Endothelial cell of umbilical vein (primary cell): ENCODE results near the gene RFNG. TPM values are rescaled to one million over a fixed set of nuclear protein-coding genes. Genes with fewer than 3 reads are reported as not detected.

Experiments used
- BruUV-seq: library from RNA; stranded (reverse); fragments of 400-500 nt; replicated peaks from 2 replicates; lab custom pipeline; 2021; lab: Mats Ljungman, UMichigan
- CTCF ChIA-PET: fragments of 300-600, 350-600 bp; sonication (Branson Sonifier 250); formaldehyde crosslinking; loops from one replicate; lab custom pipeline; 2021; ENCODE audit warnings: antibody characterized with exemption, inconsistent platforms; lab: Charles Lee
- POLR2A ChIA-PET: fragments of 300-600, 350-600 bp; sonication (Branson Sonifier 250); formaldehyde crosslinking; loops from one replicate; lab custom pipeline; 2021; ENCODE audit warnings: antibody characterized with exemption, inconsistent platforms; lab: Charles Lee
- DNase-seq: peaks from one replicate; pipeline ENCODE4 v3.0.0-alpha.2; 2011; ENCODE audit warnings: low read depth, low spot score
- FAIRE-seq: peaks from 2 replicates; lab custom pipeline; 2011; peaks lifted over from hg19 to GRCh38; lab: Jason Lieb, UNC
- H2AFZ ChIP-seq: 2 replicates; pipeline ENCODE4 v1.6.0; 2012; ENCODE audit warnings: low read depth, low read length, control low read depth, inconsistent platforms
- H3K27ac ChIP-seq: 2 replicates; pipeline ENCODE4 v1.5.1; 2011; ENCODE audit warnings: low read depth, mild to moderate bottlenecking, control low read depth, low read length, moderate library complexity; ENCODE audit not compliant: insufficient read depth
- H3K27me3 ChIP-seq, 2 experiments: 2 replicates each; pipeline versions ENCODE4 v1.6.0 to v1.6.1; 2011; ENCODE audit warnings: low read length in 2 of 2, mixed read lengths in 1 of 2; ENCODE audit not compliant: control insufficient read depth in 2 of 2, insufficient read depth in 2 of 2
- H3K36me3 ChIP-seq, 2 experiments: 2 replicates in 1 of 2; 3 replicates in 1 of 2; pipeline ENCODE4 v1.5.1; 2011; ENCODE audit warnings: low read length in 2 of 2, mild to moderate bottlenecking in 1 of 2, moderate library complexity in 1 of 2; ENCODE audit not compliant: control insufficient read depth in 2 of 2, insufficient read depth in 2 of 2; ENCODE audit errors: extremely low read depth in 1 of 2
- H3K4me1 ChIP-seq: 3 replicates; pipeline ENCODE4 v1.5.1; 2011; ENCODE audit warnings: mild to moderate bottlenecking, low read length; ENCODE audit not compliant: control insufficient read depth, insufficient read depth; ENCODE audit errors: extremely low read depth
- H3K4me2 ChIP-seq: 2 replicates; pipeline ENCODE4 v1.6.1; 2011; ENCODE audit warnings: low read length, control low read depth, mixed read lengths; ENCODE audit not compliant: insufficient read depth
- H3K4me3 ChIP-seq, 3 experiments: fragments of 200-600 bp in 1 of 3; sonication (generic), shearing (Covaris generic) in 1 of 3; replicated peaks in 1 of 3; 2 replicates each; pipeline ENCODE4 v1.5.1; 2011 to 2016; ENCODE audit warnings: control low read depth in 3 of 3, low read length in 3 of 3, mild to moderate bottlenecking in 2 of 3, inconsistent platforms in 1 of 3, low read depth in 1 of 3, moderate library complexity in 1 of 3; ENCODE audit not compliant: insufficient read depth in 1 of 3
- H3K79me2 ChIP-seq: 2 replicates; pipeline ENCODE4 v1.6.0; 2012; ENCODE audit warnings: low read length, inconsistent platforms; ENCODE audit not compliant: control insufficient read depth, insufficient read depth
- H3K9ac ChIP-seq: replicated peaks from 2 replicates; pipeline ENCODE3; 2011; ENCODE audit warnings: low read length, control low read depth; ENCODE audit not compliant: insufficient read depth; ENCODE audit errors: extremely low read depth
- H3K9me1 ChIP-seq: replicated peaks from 3 replicates; pipeline ENCODE4 v1.6.0; 2011; ENCODE audit warnings: mild to moderate bottlenecking, low read length; ENCODE audit not compliant: control insufficient read depth, insufficient read depth; ENCODE audit errors: extremely low read depth
- H3K9me3 ChIP-seq: replicated peaks from 2 replicates; pipeline ENCODE4 v1.5.1; 2012; ENCODE audit warnings: low read length, inconsistent platforms; ENCODE audit not compliant: control insufficient read depth, insufficient read depth
- H4K20me1 ChIP-seq: replicated peaks from 2 replicates; pipeline ENCODE3; 2011; ENCODE audit warnings: mild to moderate bottlenecking, low read length; ENCODE audit not compliant: control insufficient read depth, insufficient read depth; ENCODE audit errors: extremely low read depth
- EZH2 ChIP-seq: IDR thresholded peaks from 2 replicates; pipeline ENCODE4 v1.6.1; 2012; ENCODE audit warnings: borderline replicate concordance, low read depth, mild to moderate bottlenecking, moderate library complexity, low read length, inconsistent platforms; ENCODE audit not compliant: severe bottlenecking
- FOS ChIP-seq: IDR thresholded peaks from 2 replicates; pipeline ENCODE4 v1.6.1; 2011; ENCODE audit warnings: mild to moderate bottlenecking, low read length, moderate library complexity, borderline replicate concordance; ENCODE audit not compliant: insufficient read depth
- GATA2 ChIP-seq: IDR thresholded peaks from 2 replicates; pipeline ENCODE4 v1.7.0; 2011; ENCODE audit warnings: low read depth, mild to moderate bottlenecking, moderate library complexity, mixed read lengths, low read length; ENCODE audit not compliant: insufficient read length, insufficient read depth
- JUN ChIP-seq: IDR thresholded peaks from 2 replicates; pipeline ENCODE4 v1.6.1; 2011; ENCODE audit warnings: borderline replicate concordance, low read depth; ENCODE audit not compliant: insufficient read length, insufficient read depth
- MAX ChIP-seq: IDR thresholded peaks from 2 replicates; pipeline ENCODE4 v1.6.1; 2011; ENCODE audit not compliant: insufficient read depth, insufficient read length
- MYC ChIP-seq: IDR thresholded peaks from one replicate; pipeline ENCODE4 v1.6.1; 2011; ENCODE audit warnings: mild to moderate bottlenecking, low read depth, low read length
- POLR2A ChIP-seq: IDR thresholded peaks from 2 replicates; pipeline ENCODE4 v1.6.1; 2012; ENCODE audit warnings: low read depth, mild to moderate bottlenecking, control low read depth, low read length
- POLR2AphosphoS5 ChIP-seq: IDR thresholded peaks from 2 replicates; pipeline ENCODE4 v1.6.1; 2012; ENCODE audit warnings: low read depth, mild to moderate bottlenecking, control low read depth, low read length, moderate library complexity; ENCODE audit not compliant: insufficient read depth
- dilution Hi-C: fragments of 300-500 bp; cut with MboI; formaldehyde crosslinking; loops from one replicate; pipeline ENCODE4 v1.15.0; 2019; ENCODE audit warnings: low sequenced_read_pairs; ENCODE audit not compliant: extremely low pct_ligation_motif_present
- intact Hi-C: fragments of 100-400 bp; cut with micrococcal nuclease; formaldehyde crosslinking; loops from one replicate; pipeline ENCODE4 v1.10.0; 2022
- polyA plus RNA-seq, 4 experiments: library from polyadenylated mRNA; depleted of rRNA in 3 of 4; stranded (reverse) in 3 of 4; unstranded in 1 of 4; fragments of >200 nt; gene quantifications; 2 replicates each; pipeline versions ENCODE4 v1.2.1 to v1.2.3, GENCODE V29; 2011 to 2012; ENCODE audit warnings: missing spikeins in 1 of 4
- total RNA-seq: library from RNA; stranded (reverse); gene quantifications from 2 replicates; pipeline ENCODE4 v1.2.3, GENCODE V29; 2021
- TF ChIP-seq, protein P1 (sequence below), 2 donors: IDR thresholded peaks; 1 replicate in 1 of 2; 2 replicates in 1 of 2; pipeline ENCODE4 v1.5.1; 2011; ENCODE audit warnings: low read length in 2 of 2, mild to moderate bottlenecking in 2 of 2, moderate library complexity in 2 of 2, control low read depth in 1 of 2, inconsistent platforms in 1 of 2, low read depth in 1 of 2; ENCODE audit not compliant: insufficient read depth in 1 of 2; ENCODE audit errors: extremely low read depth in 1 of 2

Gene RFNG
- total and polyA plus RNA-seq, 2 donors (not counting 3 experiments of a cell fraction or from before 2014, with no cell fraction given), result 33.7 to 40.0 TPM

GRCh38 chr17:82010575-82011525 is 40.8 kb downstream of the RFNG start:
- TF ChIP-seq, protein P1, sequence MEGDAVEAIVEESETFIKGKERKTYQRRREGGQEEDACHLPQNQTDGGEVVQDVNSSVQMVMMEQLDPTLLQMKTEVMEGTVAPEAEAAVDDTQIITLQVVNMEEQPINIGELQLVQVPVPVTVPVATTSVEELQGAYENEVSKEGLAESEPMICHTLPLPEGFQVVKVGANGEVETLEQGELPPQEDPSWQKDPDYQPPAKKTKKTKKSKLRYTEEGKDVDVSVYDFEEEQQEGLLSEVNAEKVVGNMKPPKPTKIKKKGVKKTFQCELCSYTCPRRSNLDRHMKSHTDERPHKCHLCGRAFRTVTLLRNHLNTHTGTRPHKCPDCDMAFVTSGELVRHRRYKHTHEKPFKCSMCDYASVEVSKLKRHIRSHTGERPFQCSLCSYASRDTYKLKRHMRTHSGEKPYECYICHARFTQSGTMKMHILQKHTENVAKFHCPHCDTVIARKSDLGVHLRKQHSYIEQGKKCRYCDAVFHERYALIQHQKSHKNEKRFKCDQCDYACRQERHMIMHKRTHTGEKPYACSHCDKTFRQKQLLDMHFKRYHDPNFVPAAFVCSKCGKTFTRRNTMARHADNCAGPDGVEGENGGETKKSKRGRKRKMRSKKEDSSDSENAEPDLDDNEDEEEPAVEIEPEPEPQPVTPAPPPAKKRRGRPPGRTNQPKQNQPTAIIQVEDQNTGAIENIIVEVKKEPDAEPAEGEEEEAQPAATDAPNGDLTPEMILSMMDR (IDR thresholded peaks at IDR 0.05; ENCODE audit: extremely low read depth in 1 of 2, insufficient read depth in 1 of 2, low read depth in 1 of 2, low read length in 2 of 2), result no peak
- TF ChIP-seq POLR2A (no peak), FOS (no peak), POLR2AphosphoS5 (no peak), MYC (no peak), EZH2 (no peak), GATA2 (no peak), JUN (no peak), MAX (no peak)
- CTCF ChIA-PET, result interaction anchor here (0.7 kb wide), 1 partner anchor 9 kb away, joined by 5 read pairs; no protein-coding TSS in a partner anchor
- Histone ChIP-seq H4K20me1 (no peaks in the 10 kb centered on the region), H3K4me2 (no peak overlapping the region), H3K4me3 (no peak overlapping the region), H3K27me3 (no peaks in the 10 kb centered on the region), H3K36me3 (no peaks in the 10 kb centered on the region), H3K9me3 (no peaks in the 10 kb centered on the region), H3K4me1 (no peaks in the 10 kb centered on the region), H3K9ac (no peak overlapping the region), H2AFZ (no peak overlapping the region), H3K27ac (no peak overlapping the region), H3K9me1 (no peaks in the 10 kb centered on the region), H3K79me2 (no peaks in the 10 kb centered on the region)
- FAIRE-seq (no peak), DNase-seq (no peak)
- intact Hi-C loops, result no loop called here
- BruUV-seq, result no TSS peak
- POLR2A ChIA-PET, result no interaction called here
- dilution Hi-C loops, result no loop called here
